Measurements from ENCODE around the gene DOCK2.

DOCK2 gene

GRCh38 chr5:169746147-169746694 lies 109.1 kb downstream of the DOCK2 start:
- Histone ChIP-seq H3K4me1 (ENCODE audit: control insufficient read depth, insufficient read depth, low read length) (no peaks in the 10 kb centered on the region), H3K4me3 (ENCODE audit: low read depth, low read length) (no peak overlapping the region), H3K36me3 (ENCODE audit: control insufficient read depth in 2 of 2, insufficient read depth in 1 of 2, low read length in 2 of 2) (no peaks in the 10 kb centered on the region), H3K9me3 (ENCODE audit: control insufficient read depth, insufficient read depth, low read depth, low read length) (no peaks in the 10 kb centered on the region), H3K27ac (ENCODE audit: extremely low read depth, low read depth, low read length) (no peak overlapping the region)
- POLR2A ChIA-PET = no interaction called here
- TF ChIP-seq FEZF1 (tag by site-specific recombination; IDR thresholded peaks at IDR 0.05) = no peak
- CTCF ChIA-PET = no interaction called here

DNA sequence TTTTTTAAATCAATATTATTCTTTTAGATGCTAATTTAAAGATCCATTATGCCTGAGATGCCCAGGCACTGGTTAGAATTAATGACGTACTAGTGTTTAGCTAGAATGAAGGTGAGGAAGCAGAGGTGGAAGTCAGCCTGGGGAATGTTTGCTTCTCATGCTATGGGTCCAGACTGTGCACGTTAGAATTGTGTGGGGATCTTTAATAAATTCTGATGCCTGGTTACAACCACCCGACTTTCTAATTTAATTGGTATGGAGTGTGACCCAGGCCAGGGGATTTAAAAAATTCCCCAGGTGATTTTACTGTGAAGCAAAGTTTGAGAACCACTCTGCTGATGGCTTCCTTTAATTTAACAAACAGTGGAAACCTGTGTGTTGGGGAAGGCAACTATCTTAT lies 111.1 kb downstream of the DOCK2 start:
- H3K4me1 ChIP-seq (ENCODE audit: control insufficient read depth, insufficient read depth, low read length) = no peaks in the 10 kb centered on the region

DNA sequence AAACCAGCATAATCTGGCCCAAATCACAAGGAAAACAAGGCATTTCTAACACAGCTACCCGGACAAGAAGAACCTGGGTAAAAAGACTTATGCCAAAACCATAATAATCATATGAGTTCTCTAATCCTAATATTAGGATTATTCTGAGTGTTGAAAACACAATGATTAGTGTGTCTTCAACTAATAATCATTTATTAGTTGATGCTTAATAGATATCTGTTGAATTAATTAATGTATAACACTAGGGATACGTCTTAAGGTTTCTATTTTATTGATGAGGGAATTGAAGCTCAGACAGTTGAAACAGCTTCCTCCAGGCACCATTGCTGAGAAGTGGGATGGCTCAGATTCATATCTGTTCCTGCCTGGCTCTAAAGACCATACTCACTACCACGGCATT lies 112.2 kb downstream of the DOCK2 start:
- Histone ChIP-seq H3K27ac (ENCODE audit: extremely low read depth, low read depth, low read length) (no peak overlapping the region), H3K4me3 (ENCODE audit: low read depth, low read length) (no peak overlapping the region), H3K9me3 (ENCODE audit: control insufficient read depth, insufficient read depth, low read depth, low read length) (no peaks in the 10 kb centered on the region), H3K4me1 (ENCODE audit: control insufficient read depth, insufficient read depth, low read length) (no peaks in the 10 kb centered on the region), H3K36me3 (ENCODE audit: control insufficient read depth in 2 of 2, insufficient read depth in 1 of 2, low read length in 2 of 2) (no peaks in the 10 kb centered on the region)
- CTCF ChIA-PET = interaction anchor here (1.6 kb wide), 1 partner anchor 231 kb away, joined by 4 read pairs; the partner anchor contains the start of gene INSYN2B
- POLR2A ChIA-PET = interaction anchor here (0.6 kb wide), 1 partner anchor 406 kb away, joined by 4 read pairs; no protein-coding TSS in a partner anchor
- TF ChIP-seq ZNF701 (tag by site-specific recombination; IDR thresholded peaks at IDR 0.05) = no peak
- no peak for TF ChIP-seq RBAK (tag by site-specific recombination; IDR thresholded peaks at IDR 0.05)
- no peak for TF ChIP-seq ZBTB20 (tag by site-specific recombination; IDR thresholded peaks at IDR 0.05)
- TF ChIP-seq, protein P1, sequence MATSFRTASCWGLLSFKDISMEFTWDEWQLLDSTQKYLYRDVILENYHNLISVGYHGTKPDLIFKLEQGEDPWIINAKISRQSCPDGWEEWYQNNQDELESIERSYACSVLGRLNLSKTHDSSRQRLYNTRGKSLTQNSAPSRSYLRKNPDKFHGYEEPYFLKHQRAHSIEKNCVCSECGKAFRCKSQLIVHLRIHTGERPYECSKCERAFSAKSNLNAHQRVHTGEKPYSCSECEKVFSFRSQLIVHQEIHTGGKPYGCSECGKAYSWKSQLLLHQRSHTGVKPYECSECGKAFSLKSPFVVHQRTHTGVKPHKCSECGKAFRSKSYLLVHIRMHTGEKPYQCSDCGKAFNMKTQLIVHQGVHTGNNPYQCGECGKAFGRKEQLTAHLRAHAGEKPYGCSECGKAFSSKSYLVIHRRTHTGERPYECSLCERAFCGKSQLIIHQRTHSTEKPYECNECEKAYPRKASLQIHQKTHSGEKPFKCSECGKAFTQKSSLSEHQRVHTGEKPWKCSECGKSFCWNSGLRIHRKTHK (tag by site-specific recombination; IDR thresholded peaks at IDR 0.05) = no peak
- no peak for TF ChIP-seq SP2 (tag by site-specific recombination; IDR thresholded peaks at IDR 0.05)
- no peak for TF ChIP-seq ZSCAN16 (tag by site-specific recombination; IDR thresholded peaks at IDR 0.05)
- TF ChIP-seq ZNF449 (tag by site-specific recombination; IDR thresholded peaks at IDR 0.05) = no peak
- no peak for TF ChIP-seq ZNF555 (tag by site-specific recombination; conservative IDR thresholded peaks at IDR 0.05)
- TF ChIP-seq ZNF112 (tag by site-specific recombination; IDR thresholded peaks at IDR 0.05) = no peak
- no peak for TF ChIP-seq TCF7L2 (IDR thresholded peaks at IDR 0.05; ENCODE audit: borderline replicate concordance, low read depth, low read length)
- no peak for TF ChIP-seq ZNF350 (tag by site-specific recombination; IDR thresholded peaks at IDR 0.05)

More for the DNA sequence above, 111.1 kb downstream of the DOCK2 start:
- no peaks in the 10 kb centered on the region for H3K36me3 ChIP-seq (ENCODE audit: control insufficient read depth in 2 of 2, insufficient read depth in 1 of 2, low read length in 2 of 2)
- H3K9me3 ChIP-seq (ENCODE audit: control insufficient read depth, insufficient read depth, low read depth, low read length) = no peaks in the 10 kb centered on the region
- TF ChIP-seq ZNF514 (tag by site-specific recombination; IDR thresholded peaks at IDR 0.05) = no peak
- TF ChIP-seq ZNF548 (tag by site-specific recombination; IDR thresholded peaks at IDR 0.05) = no peak
- TF ChIP-seq ZNF214 (tag by site-specific recombination; IDR thresholded peaks at IDR 0.05; ENCODE audit: borderline replicate concordance) = no peak
- TF ChIP-seq ZNF140 (tag by site-specific recombination; IDR thresholded peaks at IDR 0.05) = no peak
- no peak for TF ChIP-seq KLF9 (tag by site-specific recombination; IDR thresholded peaks at IDR 0.05; ENCODE audit: low read depth)
- no peak for TF ChIP-seq ZBTB8A (tag by site-specific recombination; IDR thresholded peaks at IDR 0.05)
- no peak for TF ChIP-seq ZNF175 (tag by site-specific recombination; IDR thresholded peaks at IDR 0.05)
- TF ChIP-seq YY1 (tag by site-specific recombination; IDR thresholded peaks at IDR 0.05) = no peak
- TF ChIP-seq ZNF791 (tag by site-specific recombination; IDR thresholded peaks at IDR 0.05) = no peak
- TF ChIP-seq ZNF266 (tag by site-specific recombination; IDR thresholded peaks at IDR 0.05; ENCODE audit: low read depth) = no peak
- no peak for TF ChIP-seq ZNF133 (tag by site-specific recombination; IDR thresholded peaks at IDR 0.05)
- no peak for TF ChIP-seq ZNF776 (tag by site-specific recombination; IDR thresholded peaks at IDR 0.05; ENCODE audit: borderline replicate concordance)
- no peak for TF ChIP-seq ZNF48 (tag by site-specific recombination; IDR thresholded peaks at IDR 0.05)
- ChIA-PET CTCF (interaction anchor here (0.6 kb wide), 1 partner anchor 66 kb away, joined by 3 read pairs; no protein-coding TSS in a partner anchor), POLR2A (no interaction called here)
- H3K27ac ChIP-seq (ENCODE audit: extremely low read depth, low read depth, low read length) = no peak overlapping the region
- no peak overlapping the region for H3K4me3 ChIP-seq (ENCODE audit: low read depth, low read length)

Data from HEK293 (cell line).